ENCODE measurements around the gene CAMKMT.
"Not testable (repeated sequence)": the region's sequence is repeated elsewhere in the genome, so short reads cannot be mapped to it uniquely, and the experiment has no call there.

The CAMKMT gene

DNA sequence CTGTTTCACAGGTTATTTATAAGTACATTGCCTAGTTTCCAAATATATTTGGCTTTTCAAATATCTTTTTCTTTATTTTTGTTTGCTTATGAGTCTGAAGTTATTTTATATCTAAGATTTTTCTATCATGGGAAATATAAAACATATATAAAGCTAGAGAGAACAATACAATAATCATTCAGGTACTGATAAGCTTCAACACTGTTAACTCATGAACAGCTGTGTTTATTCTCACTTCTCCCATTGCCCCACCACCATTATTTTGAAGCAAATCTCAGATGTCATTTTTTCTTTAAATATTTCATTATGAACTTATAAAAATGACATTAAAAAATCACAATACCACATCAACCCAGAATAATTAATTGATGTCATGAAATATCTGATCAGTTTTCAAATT, 9.7 kb downstream of the CAMKMT start:
- TF ChIP-seq EZH2 (IDR thresholded peaks at IDR 0.05; ENCODE audit: borderline replicate concordance, low read length), result no peak
- no peak for TF ChIP-seq CTCF (IDR thresholded peaks at IDR 0.05; ENCODE audit: low read length)
- Histone ChIP-seq H3K4me2 (ENCODE audit: low read length) (no peak overlapping the region), H3K9me2 (ENCODE audit: low read depth, low read length) (no peaks in the 10 kb centered on the region), H3K79me2 (ENCODE audit: insufficient read depth, low read length) (peaks cover 28% of the 10 kb centered on the region), H3F3A (ENCODE audit: insufficient read depth, low read length) (no peaks in the 10 kb centered on the region), H3K36me3 (ENCODE audit: insufficient read depth, low read length) (peaks cover 14% of the 10 kb centered on the region; the same call in 1 of the 2 replicates), H3K4me3 (ENCODE audit: low read depth, low read length, poor library complexity, severe bottlenecking) (no peak overlapping the region), H3K27ac (ENCODE audit: low read depth, low read length, poor library complexity, severe bottlenecking) (no peak overlapping the region), H4K20me1 (ENCODE audit: insufficient read depth, low read length) (no peaks in the 10 kb centered on the region), H3K9ac (ENCODE audit: low read length) (no peak overlapping the region), H3K4me1 (ENCODE audit: insufficient read depth, low read length, severe bottlenecking) (no peaks in the 10 kb centered on the region), H2AFZ (ENCODE audit: low read length) (no peak overlapping the region), H3K9me3 (ENCODE audit: low read length) (no peaks in the 10 kb centered on the region), H3K27me3 (ENCODE audit: insufficient read depth, low read length) (no peaks in the 10 kb centered on the region)

- no peak overlapping the region for H3K27ac ChIP-seq (ENCODE audit: low read depth, low read length, poor library complexity, severe bottlenecking)
- no peak overlapping the region for H3K4me3 ChIP-seq (ENCODE audit: low read depth, low read length, poor library complexity, severe bottlenecking)
- H3K27me3 ChIP-seq (ENCODE audit: insufficient read depth, low read length), result no peaks in the 10 kb centered on the region
- no peak overlapping the region for H2AFZ ChIP-seq (ENCODE audit: low read length)
- no peak overlapping the region for H3K4me2 ChIP-seq (ENCODE audit: low read length)
- peaks cover 24% of the 10 kb centered on the region for H3K79me2 ChIP-seq (ENCODE audit: insufficient read depth, low read length)
- H3K4me1 ChIP-seq (ENCODE audit: insufficient read depth, low read length, severe bottlenecking), result no peaks in the 10 kb centered on the region
- H3K9me3 ChIP-seq (ENCODE audit: low read length), result no peaks in the 10 kb centered on the region
- TF ChIP-seq CTCF (IDR thresholded peaks at IDR 0.05; ENCODE audit: low read length), result no peak
- no peak for TF ChIP-seq EZH2 (IDR thresholded peaks at IDR 0.05; ENCODE audit: borderline replicate concordance, low read length)
- H3K9ac ChIP-seq (ENCODE audit: low read length), result no peak overlapping the region
- no peaks in the 10 kb centered on the region for H3F3A ChIP-seq (ENCODE audit: insufficient read depth, low read length)
- H3K9me2 ChIP-seq (ENCODE audit: low read depth, low read length), result no peaks in the 10 kb centered on the region
- peaks cover 15% of the 10 kb centered on the region; the same call in 1 of the 2 replicates for H3K36me3 ChIP-seq (ENCODE audit: insufficient read depth, low read length)
- no peaks in the 10 kb centered on the region for H4K20me1 ChIP-seq (ENCODE audit: insufficient read depth, low read length)
Observed at GRCh38 chr2:44372246-44372645, 10.5 kb downstream of the CAMKMT start.

GRCh38 chr2:44377486-44377885, 15.7 kb downstream of the CAMKMT start:
- Histone ChIP-seq H3K9me2 (ENCODE audit: low read depth, low read length) (no peaks in the 10 kb centered on the region), H3F3A (ENCODE audit: insufficient read depth, low read length) (no peaks in the 10 kb centered on the region), H3K4me2 (ENCODE audit: low read length) (no peak overlapping the region), H3K27ac (ENCODE audit: low read depth, low read length, poor library complexity, severe bottlenecking) (no peak overlapping the region), H3K79me2 (ENCODE audit: insufficient read depth, low read length) (no peaks in the 10 kb centered on the region; the same call in 1 of the 2 replicates), H3K9ac (ENCODE audit: low read length) (no peak overlapping the region), H3K9me3 (ENCODE audit: low read length) (no peaks in the 10 kb centered on the region), H3K4me3 (ENCODE audit: low read depth, low read length, poor library complexity, severe bottlenecking) (no peak overlapping the region), H3K4me1 (ENCODE audit: insufficient read depth, low read length, severe bottlenecking) (no peaks in the 10 kb centered on the region), H3K27me3 (ENCODE audit: insufficient read depth, low read length) (no peaks in the 10 kb centered on the region), H3K36me3 (ENCODE audit: insufficient read depth, low read length) (peaks cover 32% of the 10 kb centered on the region), H2AFZ (ENCODE audit: low read length) (no peak overlapping the region), H4K20me1 (ENCODE audit: insufficient read depth, low read length) (no peaks in the 10 kb centered on the region)
- TF ChIP-seq CTCF (IDR thresholded peaks at IDR 0.05; ENCODE audit: low read length) (no peak), EZH2 (IDR thresholded peaks at IDR 0.05; ENCODE audit: borderline replicate concordance, low read length) (no peak)

DNA sequence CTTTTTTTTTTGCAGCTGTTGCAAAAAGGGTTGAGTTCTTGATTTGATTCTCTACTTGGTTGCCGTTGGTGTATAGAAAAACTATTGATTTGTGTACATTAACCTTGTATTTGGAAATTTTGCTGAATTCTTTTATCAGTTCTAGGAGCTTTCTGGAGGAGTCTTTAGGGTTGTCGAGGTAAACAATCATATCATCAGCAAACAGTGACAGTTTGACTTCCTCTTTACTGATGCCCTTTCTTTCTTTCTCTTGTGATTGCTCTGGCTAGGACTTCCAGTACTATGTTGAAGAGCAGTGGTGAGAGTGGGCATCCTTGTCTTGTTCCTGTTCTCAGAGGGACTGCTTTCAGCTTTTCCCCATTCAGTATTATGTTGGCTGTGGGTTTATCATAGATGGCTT, 23.5 kb downstream of the CAMKMT start:
- not testable (repeated sequence) for H3K27ac ChIP-seq (ENCODE audit: low read depth, low read length, poor library complexity, severe bottlenecking); H3K4me2 ChIP-seq (ENCODE audit: low read length); H3K4me3 ChIP-seq (ENCODE audit: low read depth, low read length, poor library complexity, severe bottlenecking); H3K9me2 ChIP-seq (ENCODE audit: low read depth, low read length); H3K9me3 ChIP-seq (ENCODE audit: low read length); H2AFZ ChIP-seq (ENCODE audit: low read length); H3F3A ChIP-seq (ENCODE audit: insufficient read depth, low read length); H3K79me2 ChIP-seq (ENCODE audit: insufficient read depth, low read length); H3K9ac ChIP-seq (ENCODE audit: low read length); H4K20me1 ChIP-seq (ENCODE audit: insufficient read depth, low read length); H3K27me3 ChIP-seq (ENCODE audit: insufficient read depth, low read length); H3K4me1 ChIP-seq (ENCODE audit: insufficient read depth, low read length, severe bottlenecking)
- peaks cover 12% of the 10 kb centered on the region; the same call in 1 of the 2 replicates for H3K36me3 ChIP-seq (ENCODE audit: insufficient read depth, low read length)
